GM12878 (cell line): ENCODE measurements around the gene JMJD4. TPM values are rescaled to one million over a fixed set of nuclear protein-coding genes. Genes with fewer than 3 reads are reported as not detected.

Experiments used
- ATAC-seq: fragments of 200-7000 bp; cut with Tn5 transposase; 3 replicates; pipeline ENCODE4 v1.9.1; 2020; ENCODE audit warnings: mild to moderate bottlenecking, moderate library complexity
- BruUV-seq: library from RNA; stranded (reverse); fragments of 400-500 nt; replicated peaks from 2 replicates; lab custom pipeline; 2021; lab: Mats Ljungman, UMichigan
- CTCF ChIA-PET: fragments of 300-600 bp; sonication (Branson Sonifier 250); formaldehyde crosslinking; extraction: SDS; loops from one replicate; lab custom pipeline; 2021; ENCODE audit warnings: inconsistent platforms; lab: Yijun Ruan, JAX
- POLR2A ChIA-PET: fragments of 350-600 bp; formaldehyde crosslinking; extraction: SDS; loops from one replicate; lab custom pipeline; 2021; ENCODE audit warnings: inconsistent platforms; lab: Charles Lee
- RAD21 ChIA-PET: fragments of 300-600 bp; sonication (Branson Sonifier 250); formaldehyde crosslinking; loops from one replicate; lab custom pipeline; 2023; ENCODE audit warnings: antibody characterized with exemption; ENCODE audit not compliant: unreplicated experiment; lab: Charles Lee
- SMC1A ChIA-PET: fragments of 300-600 bp; sonication (Branson Sonifier 250); formaldehyde crosslinking; loops from one replicate; lab custom pipeline; 2023; ENCODE audit not compliant: unreplicated experiment, uncharacterized antibody; lab: Charles Lee
- DNase-seq: peaks from one replicate; pipeline ENCODE4 v3.0.0-alpha.2; 2011; ENCODE audit warnings: low read depth, low spot score
- FAIRE-seq: peaks from 3 replicates; lab custom pipeline; 2011; peaks lifted over from hg19 to GRCh38; lab: Jason Lieb, UNC
- H2AFZ ChIP-seq: 2 replicates; pipeline ENCODE4 v1.6.0; 2011; ENCODE audit warnings: low read depth, low read length, control low read depth; ENCODE audit not compliant: control insufficient read depth
- H3K27ac ChIP-seq: 2 replicates; pipeline ENCODE4 v1.5.1; 2011; ENCODE audit warnings: control low read depth; ENCODE audit not compliant: control insufficient read depth, insufficient read depth
- H3K27me3 ChIP-seq, 2 experiments: replicated peaks in 1 of 2; 2 replicates each; pipeline versions ENCODE4 v1.6.0 to v1.6.1; 2011; ENCODE audit warnings: low read length in 1 of 2; ENCODE audit not compliant: control insufficient read depth in 2 of 2, insufficient read depth in 2 of 2
- H3K36me3 ChIP-seq, 2 experiments: 2 replicates each; pipeline ENCODE4 v1.5.1; 2011; ENCODE audit warnings: low read length in 1 of 2; ENCODE audit not compliant: control insufficient read depth in 2 of 2, insufficient read depth in 2 of 2
- H3K4me1 ChIP-seq: 2 replicates; pipeline ENCODE4 v1.6.1; 2011; ENCODE audit warnings: mild to moderate bottlenecking, low read length, moderate library complexity, mixed read lengths; ENCODE audit not compliant: control insufficient read depth, insufficient read depth
- H3K4me2 ChIP-seq: 2 replicates; pipeline ENCODE4 v1.6.0; 2011; ENCODE audit warnings: control low read depth; ENCODE audit not compliant: control insufficient read depth, insufficient read depth
- H3K4me3 ChIP-seq: fragments of 200-600 bp; sonication (generic); 2 replicates; pipeline ENCODE4 v1.5.1; 2016
- H3K79me2 ChIP-seq: 2 replicates; pipeline ENCODE4 v1.6.0; 2011; ENCODE audit warnings: low read length; ENCODE audit not compliant: control insufficient read depth, insufficient read depth
- H3K9ac ChIP-seq: 2 replicates; pipeline ENCODE4 v1.8.0; 2011; ENCODE audit warnings: low read length, control low read depth, mixed read lengths; ENCODE audit not compliant: control insufficient read depth, insufficient read depth
- H3K9me3 ChIP-seq: replicated peaks from 3 replicates; pipeline ENCODE4 v1.5.1; 2011; ENCODE audit warnings: mild to moderate bottlenecking, low read length; ENCODE audit not compliant: control insufficient read depth, insufficient read depth
- H4K20me1 ChIP-seq: 2 replicates; pipeline ENCODE4 v1.6.0; 2011; ENCODE audit not compliant: control insufficient read depth, insufficient read depth
- BMI1 ChIP-seq: fragments of 450-650 bp; IDR thresholded peaks from 2 replicates; pipeline ENCODE4 v1.6.1; 2016; ENCODE audit warnings: mild to moderate bottlenecking, moderate library complexity, borderline replicate concordance
- MTA2 ChIP-seq: fragments of 450-650 bp; IDR thresholded peaks from 2 replicates; pipeline ENCODE4 v1.6.1; 2016; ENCODE audit warnings: low read depth, mild to moderate bottlenecking, moderate library complexity
- NRF1 ChIP-seq: conservative IDR thresholded peaks from 2 replicates; pipeline ENCODE4 v1.6.1; 2011; ENCODE audit warnings: mild to moderate bottlenecking, low read depth, low read length, improper control_type of control experiment
- POLR2A ChIP-seq: IDR thresholded peaks from 2 replicates; pipeline ENCODE4 v1.6.1; 2011; ENCODE audit warnings: low read depth, mild to moderate bottlenecking, low read length
- RAD21 ChIP-seq: IDR thresholded peaks from 2 replicates; pipeline ENCODE4 v1.6.1; 2011; ENCODE audit warnings: mild to moderate bottlenecking, low read depth, low read length, moderate library complexity; ENCODE audit not compliant: insufficient read depth
- SUPT20H ChIP-seq: IDR thresholded peaks from 2 replicates; pipeline ENCODE4 v1.6.1; 2011; ENCODE audit warnings: low read depth, mild to moderate bottlenecking, low read length, moderate library complexity, borderline replicate concordance; ENCODE audit not compliant: control insufficient read depth
- TARDBP ChIP-seq: IDR thresholded peaks from 2 replicates; pipeline ENCODE4 v1.6.1; 2016; ENCODE audit warnings: borderline replicate concordance
- ZBTB40 ChIP-seq: fragments of 450-650 bp; IDR thresholded peaks from 2 replicates; pipeline ENCODE4 v1.6.1; 2016; ENCODE audit warnings: mild to moderate bottlenecking, moderate library complexity, borderline replicate concordance
- ZNF24 ChIP-seq: fragments of 450-650 bp; IDR thresholded peaks from 2 replicates; pipeline ENCODE4 v1.6.1; 2017; ENCODE audit warnings: antibody characterized with exemption, mild to moderate bottlenecking
- WGBS: methylation state at CpG from one replicate; pipeline ENCODE4 v1.1.6; 2016; ENCODE audit warnings: low lambda C conversion rate; ENCODE audit not compliant: insufficient replicate concordance, insufficient coverage; ENCODE audit errors: missing lambda C conversion rate; 5-methylcytosine and 5-hydroxymethylcytosine counted together
- in situ Hi-C: fragments of 300-500 bp; cut with MboI; formaldehyde crosslinking; loops from 9 replicates; pipeline ENCODE4 v1.14.3; 2018; ENCODE audit warnings: mixed read lengths
- intact Hi-C: fragments of 100-400 bp; cut with micrococcal nuclease; formaldehyde crosslinking; loops from one replicate; pipeline ENCODE4 v1.14.2; 2022; ENCODE audit not compliant: unreplicated experiment
- polyA plus RNA-seq, 11 experiments: library from polyadenylated mRNA; depleted of rRNA in 4 of 11; unstranded in 6 of 11; stranded (reverse) in 5 of 11; fragments of >200 nt; fragmentation: Nextera tagmentation in 4 of 11; fragmentation: Illumina TruSeq in 1 of 11; extraction: Ambion mirVana in 4 of 11; extraction: Trizol in 1 of 11; gene quantifications; 1 replicate in 1 of 11; 2 replicates in 10 of 11; pipeline versions ENCODE4 v1.2.1 to v1.2.3, GENCODE V29; 2011 to 2016; ENCODE audit warnings: inconsistent platforms in 2 of 11, missing spikeins in 2 of 11, low read depth in 1 of 11
- total RNA-seq, 4 experiments: library from RNA; depleted of rRNA in 3 of 4; stranded (reverse); fragments of >200 nt in 3 of 4; fragmentation: Illumina TruSeq in 1 of 4; extraction: Trizol in 1 of 4; gene quantifications; 2 replicates each; pipeline versions ENCODE4 v1.2.1 to v1.2.3, GENCODE V29; 2013 to 2021

Gene JMJD4
- total and polyA plus RNA-seq, 10 of the 15 experiments (the other 5 are each of a cell fraction or from before 2014, with no cell fraction given): 0.89 to 38.3 (median 18.4) TPM

- Histone ChIP-seq H3K4me1 (no peaks in the 10 kb centered on the region), H3K4me3 (no peak overlapping the region), H3K9me3 (no peaks in the 10 kb centered on the region), H3K27me3 (no peaks in the 10 kb centered on the region), H2AFZ (no peak overlapping the region), H3K9ac (no peak overlapping the region), H3K36me3 (peaks cover 17 to 19% of the 10 kb centered on the region in 2 experiments), H3K79me2 (no peaks in the 10 kb centered on the region), H3K27ac (no peak overlapping the region), H3K4me2 (no peak overlapping the region), H4K20me1 (no peaks in the 10 kb centered on the region)
- TF ChIP-seq RAD21 (no peak), MTA2 (no peak), NRF1 (no peak), POLR2A (no peak), TARDBP (no peak), BMI1 (no peak), ZNF24 (no peak)
- intact Hi-C loops (no loop called here), in situ Hi-C loops (no loop called here)
- WGBS: 90% methylated on average over 7 of the region's 7 CpGs
- ATAC-seq: no peak
- no peak for DNase-seq
- RAD21 ChIA-PET: no interaction called here
- no peak for FAIRE-seq
- CTCF ChIA-PET: no interaction called here
- BruUV-seq: no TSS peak
- SMC1A ChIA-PET: no interaction called here
- POLR2A ChIA-PET: no interaction called here
These were observed 36.7 kb upstream of the JMJD4 start for GRCh38 chr1:227771771-227772170.

DNA sequence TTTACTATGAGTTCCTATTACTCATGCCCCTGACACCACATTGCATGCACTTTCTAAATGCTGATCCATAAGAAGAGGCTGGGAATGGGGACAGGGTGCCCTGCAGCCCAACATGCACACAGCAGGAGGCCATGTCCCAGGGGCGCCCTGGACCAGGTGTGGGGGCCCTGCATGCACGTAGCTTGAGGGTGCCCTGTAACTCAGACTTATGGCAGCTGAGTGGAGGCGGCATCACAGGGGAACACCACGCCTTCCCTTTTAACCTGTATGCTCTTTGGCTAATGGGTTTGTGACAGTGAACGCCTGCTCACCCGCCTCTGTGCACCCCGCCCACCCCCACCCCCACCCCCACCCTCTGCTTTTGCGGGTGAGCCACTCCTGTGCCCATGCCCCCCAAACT is 36.2 kb upstream of the JMJD4 start:
- ChIA-PET CTCF (no interaction called here), RAD21 (no interaction called here), POLR2A (no interaction called here), SMC1A (no interaction called here)
- Histone ChIP-seq H3K4me2 (no peak overlapping the region), H3K4me3 (no peak overlapping the region), H3K9ac (no peak overlapping the region), H3K27ac (no peak overlapping the region), H2AFZ (no peak overlapping the region), H3K4me1 (no peaks in the 10 kb centered on the region), H3K27me3 (no peaks in the 10 kb centered on the region), H4K20me1 (no peaks in the 10 kb centered on the region), H3K79me2 (no peaks in the 10 kb centered on the region), H3K36me3 (peaks cover 18 to 19% of the 10 kb centered on the region in 2 experiments), H3K9me3 (no peaks in the 10 kb centered on the region)
- ATAC-seq (no peak), FAIRE-seq (no peak), DNase-seq (no peak)
- intact Hi-C loops (no loop called here), in situ Hi-C loops (no loop called here)
- TF ChIP-seq SUPT20H: no peak
- TF ChIP-seq ZBTB40: no peak
- no TSS peak for BruUV-seq
- 97% methylated on average over 6 of the region's 8 CpGs for WGBS
